GM12873 (cell line): ENCODE results near the gene PRR35.

Experiments
- CTCF ChIP-seq: IDR thresholded peaks from 2 replicates; pipeline ENCODE4 v1.5.1; 2012; ENCODE audit warnings: low read depth, mild to moderate bottlenecking, moderate library complexity, low read length, control low read depth; ENCODE audit not compliant: insufficient read depth; ENCODE audit errors: missing control alignments

PRR35 gene

DNA sequence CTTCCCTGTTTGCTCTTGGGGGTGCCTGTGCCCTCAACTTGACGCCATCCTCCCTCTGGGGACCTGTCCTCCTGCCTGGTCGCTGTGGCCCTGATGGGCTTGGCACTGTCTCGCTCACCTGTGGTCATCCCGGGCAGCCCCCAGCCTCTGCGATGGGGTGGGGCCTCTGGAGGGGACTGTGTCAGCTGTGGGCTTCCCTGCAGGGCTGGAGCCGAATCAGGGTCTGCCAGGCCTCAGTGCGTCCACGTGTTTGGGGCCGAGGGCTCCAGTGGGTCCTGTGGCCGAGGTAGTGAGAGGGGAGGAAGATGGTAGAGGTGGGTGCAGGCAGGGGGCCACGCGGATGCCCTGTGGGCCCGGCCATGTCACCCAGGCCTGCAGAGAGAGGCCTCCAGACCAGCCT is 17.6 kb downstream of the PRR35 start:
- TF ChIP-seq CTCF: no peak

DNA sequence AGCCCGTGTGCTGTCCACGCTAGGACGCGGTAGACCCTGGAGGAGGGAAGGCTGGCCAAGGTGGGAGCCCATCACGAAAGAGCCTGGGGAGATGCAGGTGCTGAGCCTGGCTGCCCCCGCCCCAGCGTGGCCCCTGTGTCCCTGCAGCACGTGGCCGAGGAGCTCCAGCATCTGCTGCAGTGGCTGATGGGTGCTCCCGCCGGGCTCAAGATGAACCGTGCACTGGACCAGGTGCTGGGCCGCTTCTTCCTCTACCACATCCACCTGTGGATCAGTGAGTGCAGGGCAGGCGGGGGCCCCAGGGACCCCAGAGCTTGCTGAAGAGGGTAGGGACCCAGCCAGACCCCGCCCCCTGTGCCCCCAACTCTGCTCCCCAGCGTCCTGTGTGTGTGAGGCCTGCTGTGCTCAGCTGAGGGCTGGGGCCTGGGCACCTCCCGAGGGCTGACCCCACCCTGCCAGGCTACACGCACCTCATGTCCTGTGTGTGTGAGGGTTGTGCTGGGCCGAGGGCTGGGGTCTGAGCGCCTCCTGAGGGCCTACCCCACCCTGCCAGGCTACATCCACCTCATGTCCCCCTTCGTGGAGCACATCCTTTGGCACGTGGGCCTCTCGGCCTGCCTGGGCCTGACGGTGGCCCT is 18.2 kb downstream of the PRR35 start:
- no peak for TF ChIP-seq CTCF

- peak; percentile 94 for TF ChIP-seq CTCF
Measured at GRCh38 chr16:578870-579405, 18.7 kb downstream of the PRR35 start.

DNA sequence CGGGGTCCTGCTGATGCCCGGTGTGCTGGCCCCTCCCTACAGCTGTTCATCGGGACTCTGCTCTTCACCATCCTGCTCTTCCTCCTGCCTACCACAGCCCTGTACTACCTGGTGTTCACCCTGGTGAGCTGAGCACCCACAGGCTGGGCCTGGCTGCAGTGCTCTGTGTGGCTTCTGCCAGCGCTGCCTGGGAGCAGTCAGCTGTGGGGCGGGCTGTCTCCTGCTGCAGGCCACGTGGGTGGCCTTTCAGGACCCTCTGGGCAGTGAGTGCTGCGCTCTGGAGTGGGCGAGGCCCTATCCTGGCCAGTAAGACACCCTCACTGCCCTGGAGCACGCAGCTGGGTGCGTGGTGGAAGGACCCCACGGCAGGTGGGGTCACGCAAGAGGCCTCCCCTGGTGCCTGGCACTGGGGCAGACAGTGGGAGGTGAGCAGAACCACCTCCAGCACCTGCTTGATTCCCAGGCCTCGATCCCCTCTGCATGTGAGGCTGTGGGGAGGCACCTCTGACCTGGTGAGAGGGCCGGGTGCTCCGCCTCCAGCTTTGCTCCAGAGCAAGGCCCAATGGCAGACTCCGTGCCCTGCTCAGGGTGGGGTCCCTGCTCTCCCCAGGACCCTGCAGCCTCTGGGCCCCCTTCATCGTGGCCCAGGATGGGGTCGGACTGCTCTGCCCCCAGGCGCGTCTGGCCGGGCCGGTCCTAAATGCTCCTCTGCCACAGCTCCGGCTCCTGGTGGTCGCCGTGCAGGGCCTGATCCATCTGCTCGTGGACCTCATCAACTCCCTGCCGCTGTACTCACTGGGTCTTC is 20.1 kb downstream of the PRR35 start:
- no peak for TF ChIP-seq CTCF

GRCh38 chr16:580946-581498 is 20.8 kb downstream of the PRR35 start:
- no peak for TF ChIP-seq CTCF

DNA sequence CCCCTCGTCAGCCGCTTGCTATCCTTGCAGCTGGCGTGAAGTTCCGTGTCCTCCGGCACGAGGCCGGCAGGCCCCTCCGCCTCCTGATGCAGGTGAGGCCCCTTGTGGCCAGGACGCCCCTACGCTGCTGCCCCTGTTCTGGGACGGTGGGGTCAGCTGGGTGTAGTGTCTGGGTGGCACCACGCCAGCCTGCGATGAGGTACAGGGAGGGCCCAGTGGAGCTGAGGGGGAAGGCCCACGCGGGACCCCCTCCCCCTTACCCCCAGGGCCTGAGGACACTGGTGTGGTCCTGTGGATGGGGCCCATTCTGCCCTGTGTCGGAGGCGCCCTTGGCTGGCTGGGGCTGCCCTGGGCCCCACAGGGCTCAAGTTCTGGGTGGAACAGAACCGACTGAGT is 22.0 kb downstream of the PRR35 start:
- no peak for TF ChIP-seq CTCF
